ENCODE results near the gene TEX2. TPM values are rescaled to one million over a fixed set of nuclear protein-coding genes. Genes with fewer than 3 reads are reported as not detected.

TEX2 gene
- total and polyA plus RNA-seq, 2 of the 13 experiments (the other 11 are each of a cell fraction or from before 2014, with no cell fraction given) = 21.4 to 37.7 TPM

DNA sequence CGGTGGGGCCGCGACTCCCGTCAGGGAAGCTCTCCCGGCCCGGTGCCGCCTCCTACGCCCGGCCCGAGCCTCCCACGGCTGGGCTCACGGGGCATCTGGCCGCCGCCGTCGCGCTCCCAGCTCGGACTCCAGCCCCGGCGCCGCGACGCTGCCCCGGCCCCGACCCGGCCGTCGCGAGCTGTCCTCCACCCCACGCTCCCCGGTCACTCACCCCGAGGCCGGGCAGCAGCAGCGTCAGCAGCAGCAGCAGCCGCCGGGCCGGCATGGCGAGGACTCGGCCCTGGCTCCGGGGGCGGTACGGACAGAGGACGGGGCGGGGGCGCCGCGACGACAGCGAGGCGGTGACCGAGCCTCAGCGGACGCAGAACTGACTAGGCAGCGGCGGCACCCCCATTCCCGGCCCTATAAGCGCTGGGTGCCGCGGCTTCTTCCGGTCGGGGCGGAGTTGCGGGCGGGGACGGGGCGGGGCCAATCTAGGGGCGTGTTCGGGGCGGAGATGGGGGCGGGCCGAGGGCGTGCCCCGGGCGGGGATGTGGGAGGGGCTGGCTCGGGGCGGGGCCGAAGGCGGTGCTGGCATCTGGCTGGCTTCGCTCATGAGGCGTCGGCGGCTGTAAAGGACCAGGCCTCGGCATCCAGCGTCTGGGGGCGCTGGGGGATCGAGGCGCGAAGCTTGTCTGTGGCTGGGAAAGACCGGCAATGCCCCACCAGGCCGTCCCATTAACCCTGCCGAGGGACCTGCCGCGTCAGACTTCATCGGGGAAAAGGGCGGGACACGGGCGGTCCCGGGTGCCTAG, 133.1 kb downstream of the TEX2 start, which contains the start of gene ERN1 (continued):
- TF ChIP-seq, protein P1, sequence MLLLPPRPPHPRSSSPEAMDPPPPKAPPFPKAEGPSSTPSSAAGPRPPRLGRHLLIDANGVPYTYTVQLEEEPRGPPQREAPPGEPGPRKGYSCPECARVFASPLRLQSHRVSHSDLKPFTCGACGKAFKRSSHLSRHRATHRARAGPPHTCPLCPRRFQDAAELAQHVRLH (CRISPR knock-in tag; IDR thresholded peaks at IDR 0.05; ENCODE audit: borderline replicate concordance, low read depth) = peak; percentile 85; the same call in 1 of the 2 replicates
- TF ChIP-seq ZNF644 (CRISPR knock-in tag; IDR thresholded peaks at IDR 0.05; ENCODE audit: low read depth) (no peak), HMG20A (CRISPR knock-in tag; IDR thresholded peaks at IDR 0.05; ENCODE audit: borderline replicate concordance) (peak; percentile 12; the same call in 1 of the 2 replicates), ZNF724P (CRISPR knock-in tag; IDR thresholded peaks at IDR 0.05; ENCODE audit: borderline replicate concordance) (peak; percentile 90), BHLHE40 (IDR thresholded peaks at IDR 0.05; ENCODE audit: low read length) (no peak; the same call in 1 of the 2 replicates), ZNF468 (CRISPR knock-in tag; IDR thresholded peaks at IDR 0.05) (0 out of 2 replicates have a peak, but pooled peaks have one; percentile 62), ZSCAN31 (CRISPR knock-in tag; IDR thresholded peaks at IDR 0.05; ENCODE audit: low read depth) (peak; percentile 97; the same call in 1 of the 2 replicates), ZNF329 (CRISPR knock-in tag; IDR thresholded peaks at IDR 0.05; ENCODE audit: low read depth) (peak; percentile 93), ZBTB7A (CRISPR knock-in tag; IDR thresholded peaks at IDR 0.05) (no peak), ZNF281 (CRISPR knock-in tag; IDR thresholded peaks at IDR 0.05; ENCODE audit: borderline replicate concordance) (peak; percentile 62; the same call in 1 of the 2 replicates), TEF (CRISPR knock-in tag; IDR thresholded peaks at IDR 0.05) (0 out of 2 replicates have a peak, but pooled peaks have one; percentile 11), KDM5B (CRISPR knock-in tag; IDR thresholded peaks at IDR 0.05; ENCODE audit: borderline replicate concordance) (peak; percentile 78; the same call in 1 of the 2 replicates), BRCA1 (CRISPR knock-in tag; IDR thresholded peaks at IDR 0.05) (0 out of 2 replicates have a peak, but pooled peaks have one; percentile 48), SRSF1 (optimal IDR thresholded peaks at IDR 0.05; ENCODE audit: low read depth, low read length) (peak; percentile 43)
- TF ChIP-seq, protein P2, sequence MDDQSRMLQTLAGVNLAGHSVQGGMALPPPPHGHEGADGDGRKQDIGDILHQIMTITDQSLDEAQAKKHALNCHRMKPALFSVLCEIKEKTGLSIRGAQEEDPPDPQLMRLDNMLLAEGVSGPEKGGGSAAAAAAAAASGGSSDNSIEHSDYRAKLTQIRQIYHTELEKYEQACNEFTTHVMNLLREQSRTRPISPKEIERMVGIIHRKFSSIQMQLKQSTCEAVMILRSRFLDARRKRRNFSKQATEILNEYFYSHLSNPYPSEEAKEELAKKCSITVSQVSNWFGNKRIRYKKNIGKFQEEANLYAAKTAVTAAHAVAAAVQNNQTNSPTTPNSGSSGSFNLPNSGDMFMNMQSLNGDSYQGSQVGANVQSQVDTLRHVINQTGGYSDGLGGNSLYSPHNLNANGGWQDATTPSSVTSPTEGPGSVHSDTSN (CRISPR knock-in tag; IDR thresholded peaks at IDR 0.05; ENCODE audit: borderline replicate concordance) = peak; percentile 70; the same call in 1 of the 2 replicates
- TF ChIP-seq, protein P3, sequence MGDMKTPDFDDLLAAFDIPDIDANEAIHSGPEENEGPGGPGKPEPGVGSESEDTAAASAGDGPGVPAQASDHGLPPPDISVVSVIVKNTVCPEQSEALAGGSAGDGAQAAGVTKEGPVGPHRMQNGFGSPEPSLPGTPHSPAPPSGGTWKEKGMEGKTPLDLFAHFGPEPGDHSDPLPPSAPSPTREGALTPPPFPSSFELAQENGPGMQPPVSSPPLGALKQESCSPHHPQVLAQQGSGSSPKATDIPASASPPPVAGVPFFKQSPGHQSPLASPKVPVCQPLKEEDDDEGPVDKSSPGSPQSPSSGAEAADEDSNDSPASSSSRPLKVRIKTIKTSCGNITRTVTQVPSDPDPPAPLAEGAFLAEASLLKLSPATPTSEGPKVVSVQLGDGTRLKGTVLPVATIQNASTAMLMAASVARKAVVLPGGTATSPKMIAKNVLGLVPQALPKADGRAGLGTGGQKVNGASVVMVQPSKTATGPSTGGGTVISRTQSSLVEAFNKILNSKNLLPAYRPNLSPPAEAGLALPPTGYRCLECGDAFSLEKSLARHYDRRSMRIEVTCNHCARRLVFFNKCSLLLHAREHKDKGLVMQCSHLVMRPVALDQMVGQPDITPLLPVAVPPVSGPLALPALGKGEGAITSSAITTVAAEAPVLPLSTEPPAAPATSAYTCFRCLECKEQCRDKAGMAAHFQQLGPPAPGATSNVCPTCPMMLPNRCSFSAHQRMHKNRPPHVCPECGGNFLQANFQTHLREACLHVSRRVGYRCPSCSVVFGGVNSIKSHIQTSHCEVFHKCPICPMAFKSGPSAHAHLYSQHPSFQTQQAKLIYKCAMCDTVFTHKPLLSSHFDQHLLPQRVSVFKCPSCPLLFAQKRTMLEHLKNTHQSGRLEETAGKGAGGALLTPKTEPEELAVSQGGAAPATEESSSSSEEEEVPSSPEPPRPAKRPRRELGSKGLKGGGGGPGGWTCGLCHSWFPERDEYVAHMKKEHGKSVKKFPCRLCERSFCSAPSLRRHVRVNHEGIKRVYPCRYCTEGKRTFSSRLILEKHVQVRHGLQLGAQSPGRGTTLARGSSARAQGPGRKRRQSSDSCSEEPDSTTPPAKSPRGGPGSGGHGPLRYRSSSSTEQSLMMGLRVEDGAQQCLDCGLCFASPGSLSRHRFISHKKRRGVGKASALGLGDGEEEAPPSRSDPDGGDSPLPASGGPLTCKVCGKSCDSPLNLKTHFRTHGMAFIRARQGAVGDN (CRISPR knock-in tag; IDR thresholded peaks at IDR 0.05) = peak; percentile 91

Measured in HepG2 (cell line).